GM15510 (cell line): ENCODE results near the gene CAMK2B.

Source experiments
- POLR2A ChIP-seq: IDR thresholded peaks from 3 replicates; pipeline ENCODE4 v1.6.1; 2011; ENCODE audit warnings: borderline replicate concordance; ENCODE audit not compliant: insufficient read length; ENCODE audit errors: extremely low read depth

CAMK2B gene

DNA sequence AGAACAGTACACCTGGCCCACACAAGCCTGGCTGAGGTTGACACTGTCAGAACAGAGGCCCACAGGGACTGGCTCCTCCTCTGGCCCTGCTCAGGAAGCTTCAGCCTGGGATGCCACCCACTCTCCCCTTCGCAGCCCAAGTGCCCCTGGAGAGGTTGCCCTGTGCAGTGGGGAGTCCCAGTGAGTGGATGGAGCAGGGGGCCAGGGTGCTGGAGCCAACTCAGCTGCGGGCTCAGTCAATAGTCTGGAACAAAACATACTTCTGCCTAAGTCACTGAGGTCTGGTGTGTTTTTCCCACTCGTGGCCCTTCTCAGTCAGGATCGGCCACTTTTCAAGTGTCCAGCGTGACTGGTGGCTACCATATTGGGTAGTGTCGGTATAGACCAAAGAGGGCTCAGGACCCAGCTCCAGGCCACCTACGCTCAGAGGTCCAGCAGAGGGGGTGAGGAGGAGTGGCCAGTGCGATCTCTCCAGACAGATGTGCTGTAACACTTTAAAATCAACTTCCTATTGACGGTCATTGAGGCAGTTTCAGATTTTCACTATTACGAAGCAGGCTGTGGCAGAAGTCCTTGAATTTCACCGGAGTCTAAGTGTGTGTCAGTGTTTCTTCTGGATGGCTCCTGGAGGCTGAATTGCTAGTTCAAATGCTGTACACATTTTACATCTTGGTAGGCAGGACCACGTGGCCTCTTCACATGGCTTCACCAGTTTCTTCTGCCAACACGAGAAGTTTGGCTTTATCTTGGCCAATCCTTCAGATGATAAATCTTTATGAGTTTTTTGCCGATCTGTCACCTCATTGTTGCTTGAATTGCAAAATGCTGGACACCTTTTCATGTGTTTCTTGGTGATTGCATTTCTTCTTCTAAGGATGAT, 135.2 kb downstream of the CAMK2B start:
- TF ChIP-seq POLR2A: no peak

DNA sequence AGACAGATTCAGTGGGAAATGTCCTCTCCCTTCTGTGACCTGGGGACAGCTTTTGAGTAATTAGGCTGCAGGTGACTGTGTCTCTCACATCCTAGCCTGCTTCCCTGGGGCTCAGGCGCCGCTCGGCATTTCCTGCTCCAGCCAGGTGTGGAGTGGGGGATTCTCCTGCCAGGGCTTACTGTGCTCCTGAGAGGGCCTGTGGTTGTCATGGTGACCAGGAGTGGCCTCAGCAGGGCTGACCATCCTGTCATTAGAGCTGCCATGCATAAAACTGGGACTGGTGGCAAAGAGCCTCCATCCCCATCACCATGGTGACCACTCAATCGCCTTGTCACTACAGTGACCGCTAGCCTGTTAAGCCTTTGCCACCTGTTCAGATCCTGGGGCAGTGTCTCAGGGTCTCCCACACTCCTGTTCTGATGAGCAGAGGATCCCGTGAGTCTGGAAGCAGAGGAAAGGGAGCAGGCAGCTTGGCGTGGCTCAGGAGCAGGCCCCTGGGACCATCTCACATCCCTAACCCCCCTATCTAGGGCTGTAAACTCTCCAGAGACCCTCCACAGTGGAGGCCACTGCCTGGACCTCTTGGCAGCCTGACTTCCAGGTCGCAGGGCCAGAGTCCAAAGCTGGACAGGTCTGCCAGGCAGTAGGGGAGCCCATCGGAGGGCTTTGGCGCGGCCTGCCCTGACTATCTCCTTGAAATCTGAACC, 136.0 kb downstream of the CAMK2B start, which contains the start of gene GCK:
GCK (minus strand) TSS at position 154 of the 707 bp plus-strand sequence. CDS start 486 bp downstream, outside the sequence.
- no peak for TF ChIP-seq POLR2A

DNA sequence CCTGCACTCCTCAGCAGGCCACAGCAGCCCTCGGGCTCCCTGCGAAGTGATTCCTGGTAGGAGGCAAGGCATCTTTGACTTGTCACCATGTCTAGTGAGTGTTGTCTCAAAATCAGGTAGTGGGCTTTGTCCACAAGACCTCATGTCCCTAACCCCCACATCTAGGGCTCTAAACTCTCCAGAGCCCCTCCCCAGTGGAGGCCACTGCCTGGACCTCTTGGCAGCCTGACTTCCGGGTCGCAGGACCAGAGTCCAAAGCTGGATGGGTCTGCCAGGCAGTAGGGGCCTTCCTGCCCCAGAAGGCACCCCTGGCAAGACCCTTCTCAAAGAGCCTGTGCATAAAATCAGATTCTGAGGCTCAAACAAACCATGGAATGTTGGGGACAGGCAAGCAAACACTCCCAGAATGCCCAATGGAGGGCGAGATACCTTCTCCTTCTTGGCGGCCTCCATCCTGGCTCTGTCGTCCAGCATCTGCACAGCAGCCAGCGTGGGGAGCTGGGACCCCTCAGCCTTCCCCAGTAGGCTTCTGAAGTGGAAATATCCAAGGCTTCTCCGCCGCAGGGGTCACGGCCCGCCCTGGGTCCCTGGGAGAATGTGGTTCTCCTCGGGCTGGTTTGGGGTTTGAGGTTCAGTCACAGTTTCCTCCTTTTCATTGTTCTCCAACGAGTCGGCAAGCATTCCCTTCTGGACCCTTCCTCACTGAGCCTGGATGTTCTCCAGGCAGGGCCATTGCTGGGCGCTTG, 136.7 kb downstream of the CAMK2B start:
- TF ChIP-seq POLR2A: no peak

DNA sequence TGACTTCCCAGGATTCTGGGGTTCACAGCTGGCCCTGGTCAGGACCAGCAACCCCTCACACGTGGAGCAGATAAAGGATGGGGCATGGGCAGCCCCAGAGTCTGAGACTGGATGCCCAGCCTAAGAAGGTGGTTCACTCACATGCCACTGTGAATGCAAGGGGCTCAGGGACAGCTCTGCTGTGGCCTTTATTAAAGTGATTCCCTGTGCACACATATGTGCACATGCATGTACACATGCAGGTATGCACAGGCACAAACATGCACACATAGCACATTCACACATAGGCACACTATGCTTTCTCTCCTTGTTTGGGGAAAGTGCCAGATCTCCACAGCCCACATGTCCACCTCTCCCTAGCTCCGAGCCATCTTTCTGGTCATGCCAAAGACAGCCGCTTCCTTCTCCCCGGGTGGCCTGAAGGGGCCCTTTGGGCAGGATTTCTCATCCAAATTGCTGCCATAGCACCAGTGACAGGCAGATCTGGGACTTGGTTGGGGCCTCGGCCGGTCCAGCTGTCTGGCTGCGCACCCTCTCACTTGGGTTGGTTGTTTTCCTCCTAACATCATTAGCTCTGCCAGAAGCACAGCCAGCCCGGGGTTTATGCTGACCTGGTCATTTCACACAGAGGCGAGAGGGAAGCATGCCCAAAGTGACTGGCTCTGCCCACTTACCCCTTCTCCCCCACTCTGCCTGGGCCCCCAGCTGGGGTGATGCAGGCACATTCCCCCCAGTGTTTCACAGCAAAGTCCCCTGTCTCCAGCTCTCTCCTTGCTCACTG, 137.6 kb downstream of the CAMK2B start:
- no peak for TF ChIP-seq POLR2A

DNA sequence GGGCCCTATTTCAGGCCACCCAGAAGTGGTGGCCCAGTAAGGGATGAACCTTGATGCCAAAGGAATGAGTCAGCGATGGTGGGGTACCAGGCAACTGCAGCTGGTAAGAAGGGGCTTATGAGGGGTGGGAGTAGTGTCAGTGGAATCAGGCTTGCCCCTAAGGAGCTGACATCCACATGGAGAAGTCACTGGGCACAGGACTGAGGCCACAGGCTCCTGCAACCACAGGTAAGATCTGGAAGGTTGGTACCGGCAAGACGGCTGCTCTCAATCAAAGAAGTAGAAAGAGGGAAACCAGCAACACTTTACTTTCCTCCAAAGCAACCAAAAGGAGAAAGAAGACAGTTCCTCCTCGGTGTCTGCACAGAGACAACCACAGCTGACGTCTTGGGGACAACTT, 138.7 kb downstream of the CAMK2B start:
- TF ChIP-seq POLR2A: no peak

DNA sequence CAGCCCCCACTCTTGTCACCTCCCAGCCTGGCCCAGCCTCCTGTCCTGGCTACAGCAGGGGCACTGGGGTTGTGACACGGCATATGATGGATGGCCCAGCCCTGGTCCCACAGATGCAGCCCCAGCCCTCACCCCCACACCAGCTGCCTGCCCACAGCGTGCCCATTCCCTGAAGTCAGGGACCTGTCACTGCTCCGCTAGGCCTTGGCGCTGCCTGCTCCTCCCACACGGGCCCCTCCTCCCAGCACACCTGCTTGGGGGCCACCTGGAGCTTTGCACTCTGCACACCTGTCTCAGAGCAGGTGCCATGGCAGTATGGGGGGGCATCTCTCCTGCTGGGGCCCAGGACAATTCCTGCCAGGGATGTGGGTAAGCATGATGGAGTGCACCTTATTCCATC, 139.7 kb downstream of the CAMK2B start:
- no peak for TF ChIP-seq POLR2A

DNA sequence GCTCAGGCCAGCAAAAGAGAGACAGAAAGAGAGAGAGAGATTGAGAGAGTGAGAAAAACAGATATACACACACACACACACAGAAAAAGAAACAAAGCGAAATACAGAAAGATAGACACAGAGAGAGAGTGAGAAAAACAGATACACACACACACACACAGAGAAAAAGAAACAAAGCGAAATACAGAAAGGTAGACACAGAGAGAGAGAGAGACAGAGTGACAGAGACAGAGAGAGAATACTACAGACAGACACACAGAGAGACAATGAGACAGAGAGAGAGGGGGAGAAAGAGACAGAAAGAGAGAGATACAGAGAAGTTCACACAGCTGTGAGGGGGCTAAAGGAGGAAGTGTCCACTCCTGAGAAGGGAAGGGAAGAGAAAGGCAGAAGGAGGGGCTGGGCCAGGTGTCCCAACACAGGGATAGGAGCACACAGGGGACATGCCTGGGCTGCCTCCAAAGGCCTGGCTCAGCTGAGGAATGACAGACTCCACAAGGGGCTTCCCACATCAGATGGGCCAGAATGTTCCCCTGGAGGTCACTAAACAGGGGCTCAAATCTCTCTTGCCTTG, 140.4 kb downstream of the CAMK2B start:
- no peak for TF ChIP-seq POLR2A

DNA sequence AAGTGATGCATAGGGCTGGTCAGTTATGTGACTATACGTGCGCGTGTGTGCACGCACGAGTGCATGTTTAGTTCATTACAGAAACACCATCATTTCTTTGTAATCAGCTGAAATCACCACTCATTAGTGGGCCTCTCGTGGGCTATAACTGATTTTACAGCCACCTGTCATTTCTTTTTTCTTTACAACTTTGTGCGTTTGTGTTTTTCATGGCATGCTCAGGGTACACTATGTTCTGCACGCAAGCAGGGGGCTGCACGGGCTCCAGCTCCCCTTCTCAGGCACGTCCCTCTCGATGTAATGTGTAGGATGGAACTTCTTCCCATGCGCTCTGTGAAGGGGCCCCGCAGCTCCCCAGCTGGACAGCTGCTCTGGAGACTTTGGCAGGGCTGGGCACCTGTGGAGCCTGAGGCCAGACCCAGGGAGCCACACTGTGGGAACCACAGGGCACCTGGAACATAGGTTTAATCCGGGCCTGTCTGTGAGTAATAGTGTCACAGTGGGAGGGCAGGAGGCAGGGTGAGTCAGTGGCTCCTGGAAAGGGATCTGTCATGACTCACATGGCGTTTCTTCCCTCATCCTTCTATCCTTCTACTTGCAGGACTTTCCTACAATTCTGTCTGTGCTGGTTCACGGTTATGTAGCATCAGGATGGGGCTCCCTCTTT, 141.1 kb downstream of the CAMK2B start:
- TF ChIP-seq POLR2A: no peak

DNA sequence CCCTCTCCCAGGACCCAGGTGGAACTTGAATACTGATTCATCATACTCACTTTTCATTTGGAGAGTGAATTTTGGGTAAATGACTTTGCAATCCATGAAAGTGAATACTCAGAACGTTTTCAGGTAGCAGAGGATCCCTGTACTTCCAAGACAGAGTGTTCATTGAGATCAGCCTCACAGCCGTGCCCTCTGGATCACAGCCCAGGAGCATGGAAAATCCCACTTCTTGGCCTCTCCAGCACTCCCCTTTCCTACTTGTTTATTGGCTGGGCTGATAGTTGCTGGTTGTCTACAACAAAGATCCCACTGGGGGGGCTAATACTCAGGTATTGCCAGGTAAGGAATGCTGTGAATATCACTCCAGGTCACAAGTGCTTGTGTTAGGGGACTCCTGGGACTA, 142.0 kb downstream of the CAMK2B start:
- no peak for TF ChIP-seq POLR2A

DNA sequence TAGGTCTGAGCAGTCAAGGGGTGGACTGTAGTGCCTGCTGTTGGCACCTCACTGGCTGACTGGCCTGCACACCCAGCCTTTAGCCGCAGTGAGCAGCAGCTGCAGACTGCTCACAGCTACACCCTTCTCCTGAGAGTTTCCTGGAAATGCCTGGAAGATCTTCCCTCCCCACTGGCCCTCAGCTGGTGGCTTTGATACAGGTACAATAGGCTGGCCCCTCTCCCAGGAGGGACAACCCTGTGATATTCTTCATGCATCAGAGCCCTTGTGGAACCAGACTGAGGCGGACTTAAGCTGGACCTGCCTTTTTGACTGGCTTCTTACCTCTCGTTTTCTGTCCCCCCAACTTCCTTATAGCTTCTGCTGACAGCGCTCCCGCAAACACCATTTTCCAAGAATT, 142.6 kb downstream of the CAMK2B start:
- TF ChIP-seq POLR2A: no peak

DNA sequence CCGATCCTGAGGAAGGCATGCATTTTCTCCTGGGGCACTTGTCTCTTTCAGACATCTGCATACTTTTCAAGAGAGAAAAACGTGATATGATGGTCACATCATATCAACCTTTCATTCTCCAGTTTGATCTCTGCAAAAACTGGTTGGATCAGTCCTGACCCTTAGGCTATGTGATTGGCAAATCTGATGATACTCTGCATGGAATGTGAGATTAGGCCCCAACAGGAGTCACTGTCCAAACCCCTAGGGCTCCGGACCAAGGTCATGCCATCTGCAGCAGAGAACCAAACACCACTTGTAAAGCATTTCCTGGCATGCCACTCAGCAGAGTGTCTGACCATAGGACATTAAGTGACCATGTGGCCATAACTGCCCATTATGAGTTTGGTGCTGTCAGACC, 144.8 kb downstream of the CAMK2B start:
- TF ChIP-seq POLR2A: no peak

DNA sequence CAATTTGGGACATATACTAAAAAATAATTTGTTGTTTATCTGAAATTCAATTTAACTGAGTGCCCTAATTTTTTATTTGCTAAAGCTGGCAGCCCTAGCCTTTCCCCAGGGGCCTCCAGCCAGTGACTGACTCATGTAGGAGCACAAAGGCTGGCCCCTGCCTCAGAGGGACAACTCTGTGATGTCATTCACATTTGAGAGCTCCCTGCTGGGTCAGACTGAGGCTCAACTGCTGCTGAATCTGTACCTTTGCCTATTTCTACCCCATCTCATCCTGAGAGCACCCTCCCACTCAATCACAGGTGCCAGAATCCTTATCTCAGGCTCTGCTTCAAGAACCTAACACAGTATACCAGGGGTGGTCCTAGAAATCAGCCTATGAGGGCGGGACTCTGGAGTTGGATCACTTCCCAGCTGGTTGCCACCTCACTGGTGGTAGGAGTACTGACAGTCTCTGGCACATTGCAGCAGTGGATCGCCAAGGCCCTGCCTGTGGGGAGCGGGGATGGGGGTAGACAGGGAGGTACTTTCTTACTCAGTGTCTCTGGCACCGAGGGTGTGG, 147.7 kb downstream of the CAMK2B start:
- TF ChIP-seq POLR2A: no peak

DNA sequence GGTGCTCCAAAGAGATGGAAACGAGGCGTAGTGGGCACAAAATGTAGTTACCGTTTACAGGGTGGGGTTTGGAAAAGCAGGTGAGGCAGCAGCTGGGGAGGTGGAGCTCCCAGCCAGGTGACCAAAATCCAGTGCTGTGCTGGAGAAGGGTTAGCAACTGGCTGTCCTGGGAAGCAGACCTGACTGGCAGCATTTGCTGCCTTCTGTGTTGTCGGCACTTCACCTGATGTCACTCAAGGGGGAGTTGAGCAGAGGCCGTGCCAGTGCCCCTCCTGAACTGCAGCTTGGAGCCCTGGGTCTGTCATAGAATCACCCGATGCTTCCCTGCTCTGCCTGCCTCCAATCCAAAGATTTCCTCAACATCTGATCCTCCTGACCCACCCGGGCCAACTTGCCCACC, 148.9 kb downstream of the CAMK2B start:
- no peak for TF ChIP-seq POLR2A
